ENCODE measurements around the gene RIMS3. TPM values are rescaled to one million over a fixed set of nuclear protein-coding genes. Genes with fewer than 3 reads are reported as not detected.

Gene RIMS3
- total RNA-seq, 1 donor from 2014 or later: 0.20 TPM

DNA sequence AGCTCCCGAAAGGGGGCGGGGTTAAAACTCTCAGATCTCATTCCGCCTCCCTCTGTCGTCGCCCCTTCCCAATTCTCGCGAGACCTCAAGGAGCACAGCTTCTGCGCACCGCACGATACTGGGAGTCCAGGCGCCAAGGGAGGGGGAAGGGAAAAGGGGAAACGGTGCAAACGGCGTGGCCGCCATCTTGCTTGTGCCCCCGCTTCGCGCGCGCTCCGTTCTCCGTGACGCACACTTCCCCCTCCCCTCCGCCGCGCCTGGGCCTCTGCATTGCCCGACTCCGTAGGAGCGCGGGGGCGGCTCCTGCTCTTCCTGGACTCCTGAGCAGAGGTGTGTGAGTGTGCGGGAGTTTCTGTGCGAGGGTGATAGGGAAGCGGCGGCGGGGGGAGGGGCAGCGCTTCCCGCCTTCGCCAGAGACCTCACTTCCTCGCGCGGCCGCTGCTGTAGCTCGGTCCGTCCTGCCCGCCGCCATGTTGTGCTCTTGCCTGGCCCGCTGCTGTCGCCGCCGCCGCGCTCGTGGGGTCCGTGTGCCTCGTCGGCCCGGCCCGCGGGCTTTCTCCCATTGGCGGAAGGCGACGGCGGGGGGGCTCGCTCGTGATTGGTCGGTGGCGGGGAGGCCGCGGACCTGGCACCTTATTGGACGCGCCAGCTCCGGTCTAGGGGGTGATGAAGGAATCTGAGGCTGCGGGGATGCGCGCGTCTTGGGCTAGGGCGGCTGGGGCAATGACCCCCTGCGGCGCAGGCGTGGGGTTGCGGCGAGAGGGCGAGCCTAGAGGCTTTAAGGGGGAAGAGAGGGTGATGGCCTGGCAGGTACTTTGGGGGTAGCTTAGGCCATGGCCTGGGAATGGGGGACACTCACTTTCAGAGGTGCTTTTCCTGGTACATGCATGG lies 26.3 kb upstream of the RIMS3 start, which contains the start of gene NFYC:
Gene NFYC (plus strand): TSS at position 167 of the 891 bp plus-strand sequence. CDS start 47,140 bp downstream, outside the sequence.
- peak; percentile 98 for DNase-seq (ENCODE audit: low read depth in 2 of 2)

DNA sequence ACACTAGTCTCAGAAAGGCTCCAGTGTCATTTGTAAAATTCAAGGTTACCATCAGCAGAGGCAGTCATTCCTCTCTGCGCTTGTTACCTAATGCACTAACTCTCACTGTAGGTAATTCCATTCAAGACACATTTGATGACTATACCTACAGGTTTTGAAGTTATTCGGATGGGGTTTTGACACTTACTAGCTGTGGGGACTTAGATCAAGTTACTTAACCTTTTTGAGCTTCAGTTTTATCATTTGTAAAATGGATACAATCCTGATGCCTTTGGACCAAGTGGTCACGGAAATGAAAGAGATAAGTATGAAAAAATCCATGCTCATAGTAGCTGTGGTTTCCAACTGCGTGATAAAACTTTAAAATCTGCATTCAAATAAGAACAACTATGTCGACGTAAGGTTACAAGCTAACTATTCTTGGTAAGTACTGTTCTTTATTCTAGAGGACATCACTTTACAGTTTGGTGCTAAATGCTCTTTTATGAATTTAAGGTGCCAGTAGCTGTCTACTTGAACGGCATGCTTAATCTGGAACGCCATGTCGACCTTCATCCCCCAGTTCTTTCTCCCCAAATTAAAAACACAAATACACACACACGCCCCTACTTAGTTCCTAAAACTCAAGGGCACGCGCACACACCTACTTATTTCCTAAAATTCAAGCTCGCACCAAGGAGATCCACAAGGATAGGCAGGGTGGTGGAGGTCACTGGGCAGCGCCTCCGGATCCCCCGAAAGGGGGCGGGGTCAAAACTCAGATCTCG lies 25.5 kb upstream of the RIMS3 start:
- DNase-seq (ENCODE audit: low read depth in 2 of 2): no peak

DNA sequence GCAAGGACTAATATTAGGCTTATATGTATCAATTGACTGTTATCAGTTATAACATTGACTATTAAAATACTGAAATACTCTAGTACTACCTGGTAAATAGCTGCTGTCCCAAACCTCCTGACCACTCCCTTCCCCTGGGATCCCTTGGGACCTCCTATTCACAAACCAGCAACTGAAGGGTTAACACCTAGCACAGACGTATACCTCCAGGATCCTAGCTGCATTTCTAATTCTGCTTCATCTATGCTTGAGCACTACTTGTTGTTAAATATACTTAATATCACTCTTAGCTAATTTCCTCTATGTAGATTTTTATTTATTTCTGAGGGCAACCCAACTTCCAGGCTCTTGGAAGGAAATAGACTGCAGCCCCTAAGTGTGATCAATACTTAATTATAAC lies 24.3 kb upstream of the RIMS3 start:
- DNase-seq (ENCODE audit: low read depth in 2 of 2): no peak

DNA sequence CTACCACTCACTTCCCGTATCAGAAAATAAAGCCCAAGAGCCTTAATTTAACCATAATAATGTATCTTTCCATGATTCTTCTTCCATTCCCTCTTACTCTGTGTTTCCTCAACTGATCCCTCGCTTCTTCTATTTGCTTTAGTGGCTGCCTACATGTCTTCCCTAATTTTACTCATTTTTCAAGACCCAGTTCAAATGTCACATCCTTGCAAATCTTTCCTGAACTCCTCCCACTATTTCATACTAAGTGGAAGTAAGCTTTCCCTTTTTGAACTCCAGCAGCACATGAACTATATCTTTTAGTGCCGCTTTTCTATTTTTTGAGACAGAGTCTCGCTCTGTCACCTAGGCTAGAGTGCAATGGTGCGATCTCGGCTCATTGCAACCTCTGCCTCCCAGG lies 22.2 kb upstream of the RIMS3 start:
- no peak for DNase-seq (ENCODE audit: low read depth in 2 of 2)

DNA sequence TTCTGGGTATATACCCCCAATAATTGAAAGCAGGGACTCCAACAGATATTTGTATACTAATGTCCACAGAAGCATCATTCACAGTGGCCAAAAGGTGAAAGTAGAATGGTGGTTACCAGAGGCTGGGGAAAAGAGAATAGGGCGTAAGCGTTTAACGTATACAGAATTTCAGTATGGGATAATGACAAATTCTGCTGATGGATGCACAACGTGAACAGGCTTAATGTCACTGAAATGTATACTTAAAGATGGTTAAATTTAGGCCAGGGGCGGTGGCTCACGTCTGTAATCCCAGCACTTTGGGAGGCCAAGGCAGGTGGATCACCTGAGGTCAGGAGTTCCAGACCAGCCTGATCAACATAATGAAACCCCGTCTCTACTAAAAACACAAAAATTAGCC lies 21.6 kb upstream of the RIMS3 start:
- DNase-seq (ENCODE audit: low read depth in 2 of 2): no peak

DNA sequence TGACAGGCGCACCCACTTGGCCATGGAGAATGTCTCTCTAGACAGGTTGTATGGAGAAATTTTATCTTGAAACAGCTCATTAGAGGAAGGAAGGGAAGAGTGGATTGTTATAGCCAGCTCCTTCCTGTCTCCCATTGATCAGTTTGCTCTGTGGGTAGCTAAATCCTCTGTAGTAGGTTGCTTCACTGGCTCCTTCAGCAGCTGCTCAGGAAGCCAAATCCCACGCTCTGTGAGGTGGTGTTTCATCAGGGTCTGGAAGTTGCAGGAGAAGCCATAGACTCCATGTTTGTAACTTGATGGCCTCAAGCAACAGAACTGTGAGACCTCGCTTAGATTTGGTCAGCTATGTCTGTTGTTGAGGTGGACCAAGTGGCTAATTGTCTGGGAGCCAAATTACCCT lies 19.2 kb upstream of the RIMS3 start:
- peak in 1 of 2 donors; percentile 21 for DNase-seq (ENCODE audit: low read depth in 2 of 2)

DNA sequence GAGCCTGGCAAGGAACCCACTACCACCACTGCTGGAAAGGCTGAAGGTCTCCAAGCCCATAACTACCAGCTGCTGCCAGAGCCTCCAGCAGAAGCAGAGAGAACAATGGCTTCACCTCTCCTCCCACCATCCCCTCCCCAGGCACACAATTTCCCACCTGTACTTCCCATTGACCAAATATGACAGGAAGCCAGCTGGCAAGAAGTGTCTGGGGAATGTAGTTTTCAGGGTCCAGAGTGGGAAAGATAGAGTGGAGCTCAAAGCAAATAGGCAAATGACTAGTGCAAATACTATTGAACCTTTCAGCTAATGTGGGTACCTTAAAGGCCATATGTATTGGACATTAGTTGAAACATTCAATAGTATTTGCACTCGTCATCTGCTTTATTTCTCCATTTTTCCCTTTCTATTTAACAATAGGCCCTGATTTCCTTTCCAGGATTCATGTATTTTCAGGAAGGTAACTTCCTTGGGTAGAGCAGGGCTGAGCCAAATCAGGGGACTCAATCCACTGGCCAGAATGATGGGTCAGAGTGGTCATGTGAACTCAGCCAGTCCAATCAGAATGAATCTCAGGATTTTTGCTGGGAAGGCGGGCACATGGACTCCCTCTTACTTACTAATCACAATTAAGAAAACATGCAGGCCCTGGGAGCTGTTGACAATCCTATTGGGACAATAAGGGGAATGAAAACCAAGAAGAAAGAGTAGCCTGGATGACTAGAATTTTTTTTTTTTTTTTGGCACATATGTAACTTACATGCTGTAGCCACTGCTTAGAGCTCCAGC lies 13.9 kb upstream of the RIMS3 start:
- peak in 1 of 2 donors; percentile 19 for DNase-seq (ENCODE audit: low read depth in 2 of 2)

DNA sequence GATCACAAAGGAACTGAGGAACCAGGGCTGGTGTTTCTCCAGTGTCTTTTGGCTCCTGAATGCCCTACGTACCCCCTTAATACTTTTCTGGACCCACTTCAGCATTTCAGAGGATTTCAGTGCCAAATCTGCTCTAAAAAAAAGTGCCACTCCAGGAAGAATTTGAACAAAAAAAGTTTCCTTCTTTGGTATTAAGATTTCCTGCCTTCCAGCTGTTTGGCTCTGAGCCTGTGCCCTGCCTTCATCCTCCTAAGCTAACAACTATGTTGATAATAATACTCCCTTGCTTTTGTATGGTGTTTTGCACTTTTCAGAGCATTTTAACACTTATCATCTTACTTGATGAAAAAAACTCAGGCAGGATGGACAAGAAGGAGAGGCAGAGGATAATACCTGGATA lies 11.0 kb upstream of the RIMS3 start:
- no peak for DNase-seq (ENCODE audit: low read depth in 2 of 2)

DNA sequence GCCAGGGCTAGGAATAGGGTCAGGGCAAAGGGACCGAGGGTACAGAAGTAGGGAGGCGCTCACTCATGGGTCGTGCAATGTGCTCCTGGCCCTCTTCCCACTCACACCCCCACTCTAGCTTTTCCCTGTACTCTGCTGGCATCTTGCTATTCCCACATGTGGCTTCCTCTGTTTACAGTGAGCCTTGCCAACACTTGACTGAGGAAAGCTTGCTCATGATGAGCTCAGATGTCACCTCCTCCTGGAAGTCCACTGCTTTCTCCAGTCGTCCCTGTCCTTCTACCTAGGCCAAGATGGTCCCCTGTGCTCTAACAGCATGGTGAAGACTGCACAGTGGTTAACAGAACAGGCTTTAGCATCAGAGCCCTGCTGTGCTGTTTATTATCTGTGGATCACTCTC lies 8.0 kb upstream of the RIMS3 start:
- peak in 1 of 2 donors; percentile 37 for DNase-seq (ENCODE audit: low read depth in 2 of 2)

DNA sequence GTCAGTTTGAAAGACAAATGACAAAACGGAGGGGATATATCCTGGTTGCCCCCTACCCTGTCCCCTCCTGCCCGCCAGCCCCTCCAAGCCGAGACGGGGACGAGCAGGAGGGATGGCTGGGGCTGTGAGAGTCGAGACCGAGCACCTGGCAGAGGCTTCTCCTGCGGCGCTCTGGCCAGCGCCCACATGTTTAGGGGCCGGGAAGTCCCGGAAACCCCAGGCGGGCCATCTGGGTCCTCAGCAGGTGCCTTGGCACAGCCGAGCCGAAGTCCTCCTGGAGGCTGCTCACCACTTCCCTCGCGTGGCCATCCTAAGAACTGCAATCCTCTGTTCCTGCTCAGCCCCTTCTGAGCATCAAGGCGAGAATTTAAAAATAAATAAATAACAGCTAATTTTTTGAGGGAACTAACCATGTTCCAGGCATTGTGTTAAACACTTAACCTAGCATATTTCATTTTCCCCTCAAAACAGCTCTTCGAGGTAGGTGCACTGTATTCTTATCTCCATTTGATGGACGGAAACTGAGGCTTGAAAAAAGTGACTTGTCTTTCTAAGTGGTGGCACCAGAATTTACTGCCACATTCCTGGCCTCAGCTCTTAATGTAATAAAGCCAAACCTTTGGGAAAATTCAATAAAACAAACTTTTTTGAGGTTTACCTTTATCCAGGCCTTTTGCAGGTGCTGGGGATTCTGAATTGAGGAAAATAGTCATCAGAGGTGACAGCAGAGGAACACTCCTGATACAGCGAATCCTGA lies 3.5 kb upstream of the RIMS3 start:
- DNase-seq (ENCODE audit: low read depth in 2 of 2): peak; percentile 74 to 75

DNA sequence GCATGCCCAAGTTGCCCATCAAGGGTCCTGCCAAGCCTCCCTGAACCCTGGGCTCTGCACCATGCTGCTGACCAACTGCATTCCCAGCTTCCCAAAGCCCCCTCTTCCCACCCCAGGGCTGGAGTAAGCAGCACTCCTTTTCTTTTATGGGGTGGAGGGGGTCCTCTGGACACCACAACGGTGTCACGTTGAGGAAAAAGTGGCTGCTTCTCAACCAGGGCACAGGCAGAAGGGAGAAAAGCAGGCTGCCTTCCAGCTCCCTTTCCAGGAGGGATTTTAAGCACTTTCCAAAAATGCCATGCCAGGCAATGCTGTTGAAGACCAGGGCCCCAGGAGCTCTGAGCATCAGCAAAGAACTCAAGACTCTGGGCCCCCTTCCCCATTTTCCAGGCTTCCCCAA lies 691 bp downstream of the RIMS3 start:
- DNase-seq (ENCODE audit: low read depth in 2 of 2): no peak

DNA sequence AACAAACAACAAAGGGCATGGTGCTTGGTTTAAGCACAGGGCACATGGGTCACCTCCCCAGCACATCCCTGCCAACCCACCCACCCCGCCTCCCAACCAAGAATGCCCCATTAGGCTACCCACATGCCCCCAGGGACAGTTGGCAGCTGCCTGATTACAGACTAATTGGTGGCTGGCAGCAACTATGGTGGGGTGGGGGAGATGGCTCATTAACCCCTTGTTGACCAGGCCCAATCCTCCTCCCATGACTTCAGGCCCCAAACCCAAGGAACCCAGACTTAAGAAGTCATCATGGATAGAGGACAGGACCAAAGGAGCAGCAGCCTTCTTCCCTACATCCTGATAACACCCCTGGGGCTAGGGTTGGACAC lies 1.3 kb downstream of the RIMS3 start:
- DNase-seq (ENCODE audit: low read depth in 2 of 2): no peak

DNA sequence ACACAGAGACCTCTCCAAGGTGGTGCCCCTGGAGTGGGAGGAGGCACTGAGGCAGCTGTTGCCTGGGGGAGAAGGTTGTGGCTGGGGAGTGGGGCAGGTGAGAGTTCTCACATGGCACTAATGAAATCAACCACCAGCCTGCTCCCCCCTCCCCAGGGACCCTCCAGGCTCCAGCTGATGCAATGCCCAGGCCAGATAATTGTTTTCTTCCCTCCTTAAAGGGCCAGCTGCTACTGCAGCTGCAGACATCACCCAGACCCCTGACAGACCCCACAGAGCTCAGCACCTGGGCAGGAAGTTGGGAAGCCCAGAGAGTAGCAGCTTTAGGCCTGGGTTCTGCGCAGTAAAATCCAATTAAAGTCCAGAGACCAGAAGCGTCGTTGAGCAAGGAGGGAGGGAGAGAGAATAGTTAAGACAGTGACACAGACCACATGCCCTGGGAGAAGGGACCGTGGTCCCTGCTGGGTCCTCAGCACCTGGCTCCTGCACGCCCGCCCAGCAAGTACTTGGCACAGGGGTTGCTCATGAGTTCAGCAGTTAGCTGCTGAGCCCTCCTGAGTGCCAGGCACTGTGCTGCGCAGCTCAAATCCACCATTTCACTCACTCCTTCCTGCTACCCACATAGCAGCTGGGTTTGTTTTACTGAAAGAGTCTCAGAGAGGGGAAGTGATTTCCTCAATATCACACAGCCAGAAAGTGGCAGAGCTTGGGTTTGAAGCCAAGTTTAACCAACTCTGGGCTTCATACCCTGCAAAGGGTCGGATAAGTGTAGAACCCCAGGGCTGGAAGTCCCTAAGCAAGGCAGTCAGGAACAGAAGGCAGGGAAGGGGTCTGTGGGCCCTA lies 1.9 kb downstream of the RIMS3 start:
- DNase-seq (ENCODE audit: low read depth in 2 of 2): no peak

DNA sequence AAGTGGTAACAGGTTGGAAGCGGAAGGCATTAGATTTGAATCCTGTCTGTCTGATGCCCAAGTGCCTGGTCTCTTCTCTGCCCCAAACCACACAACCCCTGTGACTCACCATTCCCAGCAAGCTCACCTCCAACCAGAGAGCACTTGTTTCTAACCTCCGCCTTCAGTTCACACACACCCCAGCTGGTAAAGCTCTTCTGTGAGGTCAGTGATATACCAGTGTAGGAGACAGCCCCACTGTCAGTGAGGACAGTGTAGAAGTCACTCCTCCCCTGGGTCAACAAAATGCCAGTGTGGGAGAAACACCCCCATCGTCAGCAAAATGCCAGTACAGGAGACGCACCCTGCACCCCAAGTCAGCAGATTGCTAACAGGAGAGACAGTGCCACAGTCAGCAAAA lies 2.6 kb downstream of the RIMS3 start:
- DNase-seq (ENCODE audit: low read depth in 2 of 2): no peak

DNA sequence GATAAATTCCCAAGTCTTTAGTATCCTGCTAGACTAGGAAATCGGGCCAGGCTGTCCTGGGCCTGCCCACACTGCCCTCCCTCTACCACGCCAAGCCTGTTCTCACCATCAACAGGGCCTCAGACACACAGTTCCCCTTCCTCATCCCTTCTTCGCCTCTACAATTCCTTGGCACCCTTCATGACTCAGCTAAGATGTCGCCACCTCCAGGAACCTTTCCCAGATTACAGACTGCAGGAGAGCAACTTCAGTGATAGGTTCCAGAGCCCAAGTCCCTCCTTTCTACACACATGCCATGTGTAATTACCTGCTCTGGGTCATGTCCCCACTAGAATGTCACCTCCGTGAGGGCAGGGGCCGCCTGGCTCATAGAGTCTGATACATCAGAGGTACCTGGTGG lies 3.3 kb downstream of the RIMS3 start:
- DNase-seq (ENCODE audit: low read depth in 2 of 2): no peak

DNA sequence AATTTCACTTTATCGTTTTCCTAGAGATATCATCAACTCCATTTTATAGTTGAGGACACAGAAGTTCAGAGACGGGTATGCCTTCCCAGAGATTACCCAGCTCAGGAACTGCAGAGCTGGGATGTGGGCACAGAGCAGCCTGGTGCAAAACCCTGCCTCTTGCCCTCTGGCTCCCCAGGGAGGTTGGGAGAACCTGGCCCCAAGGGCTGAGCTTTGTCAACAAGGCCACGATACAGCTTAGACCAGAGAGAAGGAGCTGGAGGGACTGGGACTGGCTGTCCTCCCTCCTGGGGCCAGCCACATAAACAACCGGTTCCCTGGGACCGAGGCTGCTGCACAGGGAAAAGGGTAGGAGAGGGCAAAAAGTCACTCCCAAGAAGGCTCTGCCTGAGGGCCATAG lies 3.8 kb downstream of the RIMS3 start:
- no peak for DNase-seq (ENCODE audit: low read depth in 2 of 2)

DNA sequence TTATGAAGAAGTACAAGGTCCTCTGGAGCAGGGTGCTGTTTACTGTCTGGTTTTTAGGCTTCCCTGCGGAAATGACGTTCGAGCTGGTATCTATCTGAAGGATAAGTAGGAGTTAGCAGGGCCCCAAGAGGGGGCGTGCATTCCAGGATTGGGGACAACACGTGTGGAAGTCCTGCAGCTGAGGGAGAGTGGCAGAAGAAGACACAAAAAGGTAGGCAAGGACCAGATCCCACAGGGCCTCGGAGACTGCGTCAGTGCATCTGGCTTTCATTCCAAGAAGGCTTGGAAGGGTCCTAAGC lies 5.9 kb downstream of the RIMS3 start:
- no peak for DNase-seq (ENCODE audit: low read depth in 2 of 2)

DNA sequence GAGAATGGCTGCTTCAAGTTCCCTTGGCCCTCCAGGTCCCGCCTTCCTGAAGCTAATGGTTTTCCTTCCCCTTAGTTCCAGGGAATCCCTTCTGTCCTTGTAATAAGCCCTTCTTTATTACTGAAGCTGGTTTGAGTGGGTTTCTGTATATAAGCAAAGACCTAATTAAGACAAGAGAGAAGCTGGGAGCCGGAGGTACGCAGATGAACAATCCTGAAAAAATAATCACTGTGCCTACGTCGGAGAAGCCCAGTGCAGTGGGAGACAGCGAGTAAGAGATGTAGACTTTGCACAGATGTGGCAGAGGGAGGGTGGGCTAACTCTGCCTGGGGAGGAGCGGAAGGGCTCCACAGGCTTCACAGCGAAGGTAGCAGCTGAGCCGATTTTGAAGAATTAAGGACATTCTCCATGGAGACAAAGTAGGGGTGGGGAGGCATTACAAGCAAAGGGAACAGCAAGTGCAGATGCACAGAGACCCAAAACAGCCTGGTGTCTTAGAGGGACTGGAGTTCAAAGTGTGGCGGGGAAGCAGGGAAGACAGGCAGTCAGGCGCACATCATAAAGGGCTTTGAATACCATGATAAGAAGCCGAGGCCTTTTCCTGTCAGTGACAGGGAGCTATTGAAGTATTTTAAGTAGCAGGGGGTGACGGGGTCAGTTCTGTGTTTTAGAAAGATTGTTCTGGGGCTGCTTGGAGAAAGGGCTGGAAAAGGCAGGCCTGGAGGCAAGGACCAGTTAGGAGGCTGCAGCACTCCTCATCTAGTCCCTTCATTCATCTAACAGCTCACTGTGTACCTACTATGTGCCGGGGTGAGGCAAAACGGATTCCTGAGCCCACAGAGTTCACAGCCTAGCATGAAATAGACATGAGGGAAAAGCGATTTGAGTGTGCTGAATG lies 6.5 kb downstream of the RIMS3 start:
- DNase-seq (ENCODE audit: low read depth in 2 of 2): no peak

DNA sequence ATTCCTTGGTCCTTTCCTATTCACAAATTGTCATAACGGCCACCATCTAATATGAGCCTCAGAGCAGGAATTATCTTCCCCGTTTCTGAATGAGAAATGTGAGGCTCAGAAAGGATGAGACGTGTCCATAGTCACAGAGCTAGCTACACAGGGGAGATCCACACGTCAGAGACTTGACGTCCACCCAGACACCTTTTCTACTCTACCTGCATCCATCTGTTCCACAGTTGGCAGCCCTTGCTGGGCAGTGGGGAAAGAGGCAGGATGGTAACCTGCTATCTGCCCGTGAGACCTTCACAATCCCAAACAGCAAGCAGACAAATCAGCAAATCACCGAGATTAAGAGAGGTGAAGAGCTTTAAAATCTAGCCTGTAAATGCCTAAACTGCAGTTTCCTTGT lies 8.4 kb downstream of the RIMS3 start:
- DNase-seq (ENCODE audit: low read depth in 2 of 2): no peak
